ENCODE results near the gene TDRD10. TPM values are rescaled to one million over a fixed set of nuclear protein-coding genes. Genes with fewer than 3 reads are reported as not detected.

TDRD10 gene
- total and polyA plus RNA-seq, 4 donors = 0.23 to 1.5 (median 0.78) TPM

GRCh38 chr1:154514066-154514553, 12.1 kb downstream of the TDRD10 start:
- Histone ChIP-seq H3K4me3 (ENCODE audit: low read depth in 1 of 3, low read length in 3 of 3) (no peak overlapping the region), H3K36me3 (ENCODE audit: control insufficient read depth in 4 of 4, insufficient read depth in 3 of 4, low read depth in 1 of 4, low read length in 3 of 4) (no peaks in the 10 kb centered on the region), H3K27me3 (ENCODE audit: control insufficient read depth in 4 of 4, insufficient read depth in 4 of 4, low read length in 3 of 4) (no peaks in the 10 kb centered on the region), H3K4me1 (ENCODE audit: control insufficient read depth in 4 of 4, insufficient read depth in 4 of 4, low read length in 3 of 4) (no peaks in the 10 kb centered on the region), H3K27ac (ENCODE audit: low read depth in 1 of 2, low read length in 2 of 2) (no peak overlapping the region), H3K9me3 (ENCODE audit: control insufficient read depth in 4 of 4, low read length in 3 of 4) (no peaks in the 10 kb centered on the region), H3K9ac (ENCODE audit: low read depth in 1 of 2, low read length in 2 of 2) (no peak overlapping the region)
- TF ChIP-seq GABPA (IDR thresholded peaks at IDR 0.05 in 1 of 2, conservative IDR thresholded peaks at IDR 0.05 in 1 of 2) (no peak), YY1 (IDR thresholded peaks at IDR 0.05) (no peak)
- TF ChIP-seq, protein P1, sequence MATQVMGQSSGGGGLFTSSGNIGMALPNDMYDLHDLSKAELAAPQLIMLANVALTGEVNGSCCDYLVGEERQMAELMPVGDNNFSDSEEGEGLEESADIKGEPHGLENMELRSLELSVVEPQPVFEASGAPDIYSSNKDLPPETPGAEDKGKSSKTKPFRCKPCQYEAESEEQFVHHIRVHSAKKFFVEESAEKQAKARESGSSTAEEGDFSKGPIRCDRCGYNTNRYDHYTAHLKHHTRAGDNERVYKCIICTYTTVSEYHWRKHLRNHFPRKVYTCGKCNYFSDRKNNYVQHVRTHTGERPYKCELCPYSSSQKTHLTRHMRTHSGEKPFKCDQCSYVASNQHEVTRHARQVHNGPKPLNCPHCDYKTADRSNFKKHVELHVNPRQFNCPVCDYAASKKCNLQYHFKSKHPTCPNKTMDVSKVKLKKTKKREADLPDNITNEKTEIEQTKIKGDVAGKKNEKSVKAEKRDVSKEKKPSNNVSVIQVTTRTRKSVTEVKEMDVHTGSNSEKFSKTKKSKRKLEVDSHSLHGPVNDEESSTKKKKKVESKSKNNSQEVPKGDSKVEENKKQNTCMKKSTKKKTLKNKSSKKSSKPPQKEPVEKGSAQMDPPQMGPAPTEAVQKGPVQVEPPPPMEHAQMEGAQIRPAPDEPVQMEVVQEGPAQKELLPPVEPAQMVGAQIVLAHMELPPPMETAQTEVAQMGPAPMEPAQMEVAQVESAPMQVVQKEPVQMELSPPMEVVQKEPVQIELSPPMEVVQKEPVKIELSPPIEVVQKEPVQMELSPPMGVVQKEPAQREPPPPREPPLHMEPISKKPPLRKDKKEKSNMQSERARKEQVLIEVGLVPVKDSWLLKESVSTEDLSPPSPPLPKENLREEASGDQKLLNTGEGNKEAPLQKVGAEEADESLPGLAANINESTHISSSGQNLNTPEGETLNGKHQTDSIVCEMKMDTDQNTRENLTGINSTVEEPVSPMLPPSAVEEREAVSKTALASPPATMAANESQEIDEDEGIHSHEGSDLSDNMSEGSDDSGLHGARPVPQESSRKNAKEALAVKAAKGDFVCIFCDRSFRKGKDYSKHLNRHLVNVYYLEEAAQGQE (IDR thresholded peaks at IDR 0.05) = no peak
- DNase-seq (ENCODE audit: low spot score) = no peak
- WGBS = 91% methylated on average over 7 of the region's 7 CpGs

GRCh38 chr1:154517661-154518060, 15.6 kb downstream of the TDRD10 start:
- Histone ChIP-seq H3K9ac (ENCODE audit: low read depth in 1 of 2, low read length in 2 of 2) (no peak overlapping the region), H3K27me3 (ENCODE audit: control insufficient read depth in 4 of 4, insufficient read depth in 4 of 4, low read length in 3 of 4) (no peaks in the 10 kb centered on the region), H3K9me3 (ENCODE audit: control insufficient read depth in 4 of 4, low read length in 3 of 4) (no peaks in the 10 kb centered on the region), H3K4me1 (ENCODE audit: control insufficient read depth in 4 of 4, insufficient read depth in 4 of 4, low read length in 3 of 4) (peaks cover 3 to 21% (median 8%) of the 10 kb centered on the region in 4 donors), H3K4me3 (ENCODE audit: low read depth in 1 of 3, low read length in 3 of 3) (no peak overlapping the region), H3K27ac (ENCODE audit: low read depth in 1 of 2, low read length in 2 of 2) (no peak overlapping the region), H3K36me3 (ENCODE audit: control insufficient read depth in 4 of 4, insufficient read depth in 3 of 4, low read depth in 1 of 4, low read length in 3 of 4) (no peaks in the 10 kb centered on the region)
- TF ChIP-seq RAD21 (IDR thresholded peaks at IDR 0.05) = no peak
- TF ChIP-seq, protein P2, sequence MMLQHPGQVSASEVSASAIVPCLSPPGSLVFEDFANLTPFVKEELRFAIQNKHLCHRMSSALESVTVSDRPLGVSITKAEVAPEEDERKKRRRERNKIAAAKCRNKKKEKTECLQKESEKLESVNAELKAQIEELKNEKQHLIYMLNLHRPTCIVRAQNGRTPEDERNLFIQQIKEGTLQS (IDR thresholded peaks at IDR 0.05) = no peak
- no peak for TF ChIP-seq EGR1 (IDR thresholded peaks at IDR 0.05; ENCODE audit: low read depth in 2 of 2)
- no peak for TF ChIP-seq CTCF (IDR thresholded peaks at IDR 0.05; ENCODE audit: low read depth, low read length, missing input control)
- TF ChIP-seq, protein P1 (IDR thresholded peaks at IDR 0.05) = no peak
- TF ChIP-seq RXRA (IDR thresholded peaks at IDR 0.05) = no peak
- TF ChIP-seq YY1 (IDR thresholded peaks at IDR 0.05) = no peak
- no peak for TF ChIP-seq JUND (IDR thresholded peaks at IDR 0.05)
- TF ChIP-seq MAX (IDR thresholded peaks at IDR 0.05) = no peak
- no peak for TF ChIP-seq HNF4A (conservative IDR thresholded peaks at IDR 0.05)
- TF ChIP-seq TAF1 (conservative IDR thresholded peaks at IDR 0.05) = no peak
- TF ChIP-seq FOXA2 (IDR thresholded peaks at IDR 0.05) = no peak
- TF ChIP-seq NR2F2 (IDR thresholded peaks at IDR 0.05) = no peak
- no peak for TF ChIP-seq GABPA (IDR thresholded peaks at IDR 0.05 in 1 of 2, conservative IDR thresholded peaks at IDR 0.05 in 1 of 2)
- no peak for TF ChIP-seq SP1 (IDR thresholded peaks at IDR 0.05)
- no peak for TF ChIP-seq HNF4G (IDR thresholded peaks at IDR 0.05)
- TF ChIP-seq FOXA1 (IDR thresholded peaks at IDR 0.05) = no peak
- TF ChIP-seq, protein P3, sequence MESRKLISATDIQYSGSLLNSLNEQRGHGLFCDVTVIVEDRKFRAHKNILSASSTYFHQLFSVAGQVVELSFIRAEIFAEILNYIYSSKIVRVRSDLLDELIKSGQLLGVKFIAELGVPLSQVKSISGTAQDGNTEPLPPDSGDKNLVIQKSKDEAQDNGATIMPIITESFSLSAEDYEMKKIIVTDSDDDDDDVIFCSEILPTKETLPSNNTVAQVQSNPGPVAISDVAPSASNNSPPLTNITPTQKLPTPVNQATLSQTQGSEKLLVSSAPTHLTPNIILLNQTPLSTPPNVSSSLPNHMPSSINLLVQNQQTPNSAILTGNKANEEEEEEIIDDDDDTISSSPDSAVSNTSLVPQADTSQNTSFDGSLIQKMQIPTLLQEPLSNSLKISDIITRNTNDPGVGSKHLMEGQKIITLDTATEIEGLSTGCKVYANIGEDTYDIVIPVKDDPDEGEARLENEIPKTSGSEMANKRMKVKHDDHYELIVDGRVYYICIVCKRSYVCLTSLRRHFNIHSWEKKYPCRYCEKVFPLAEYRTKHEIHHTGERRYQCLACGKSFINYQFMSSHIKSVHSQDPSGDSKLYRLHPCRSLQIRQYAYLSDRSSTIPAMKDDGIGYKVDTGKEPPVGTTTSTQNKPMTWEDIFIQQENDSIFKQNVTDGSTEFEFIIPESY (IDR thresholded peaks at IDR 0.05) = no peak
- DNase-seq (ENCODE audit: low spot score) = no peak
- WGBS = 95% methylated on average over 11 of the region's 11 CpGs

Measured in liver (tissue), 9 donors.